ENCODE data around the gene FTO. TPM values are rescaled to one million over a fixed set of nuclear protein-coding genes. Genes with fewer than 3 reads are reported as not detected.

FTO gene
- total RNA-seq, 1 donor from 2014 or later = 110 TPM

DNA sequence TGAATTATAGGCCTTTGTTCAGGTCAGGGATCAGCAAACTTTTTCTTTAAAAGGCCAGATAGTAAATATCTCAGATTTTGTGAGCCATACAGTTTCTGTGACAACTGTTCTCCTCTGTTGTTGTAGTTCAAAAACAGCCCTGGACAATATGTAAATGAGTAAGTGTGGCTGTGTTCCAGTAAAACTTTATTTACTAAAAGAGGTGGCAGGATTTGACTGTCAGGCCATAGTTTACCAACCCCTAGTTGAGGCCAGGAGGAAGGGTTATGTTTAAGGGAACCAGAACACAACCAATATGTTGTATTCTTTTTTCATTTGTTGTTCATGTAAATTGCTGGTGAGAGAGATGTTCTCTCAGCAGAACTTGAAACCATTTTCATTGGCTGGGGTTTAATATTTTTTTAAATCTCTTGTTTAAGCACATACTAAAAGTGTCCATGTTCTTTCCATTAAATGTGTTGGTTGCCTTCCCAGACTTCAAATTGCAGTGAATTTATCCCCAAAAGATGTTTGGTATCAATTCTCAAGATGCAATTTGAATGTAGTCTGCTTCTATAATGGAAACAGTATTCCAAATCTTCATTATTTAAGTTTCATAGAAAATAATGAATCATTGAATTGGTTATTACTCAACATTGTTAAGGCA is 260.3 kb downstream of the FTO start:
- no peaks in the 10 kb centered on the region for H3K36me3 ChIP-seq
- Mint-ChIP-seq H3K4me1 (peaks cover 37% of the 10 kb centered on the region), H3K27ac (no peak overlapping the region), H3K27me3 (ENCODE audit: insufficient read depth, low read depth) (peaks cover 2% of the 10 kb centered on the region), H3K36me3 (peaks cover 2% of the 10 kb centered on the region), H3K4me3 (no peak overlapping the region), H3K9me3 (no peaks in the 10 kb centered on the region)
- H3K4me1 ChIP-seq = peaks cover 9% of the 10 kb centered on the region
- H4K20me1 ChIP-seq (ENCODE audit: low read depth) = no peaks in the 10 kb centered on the region
- H3K27ac ChIP-seq = no peak overlapping the region
- H2AFZ ChIP-seq (replicated peaks) = no peak overlapping the region
- H3K79me2 ChIP-seq (ENCODE audit: low read depth) = no peaks in the 10 kb centered on the region
- no peaks in the 10 kb centered on the region for H3K27me3 ChIP-seq
- H3K9ac ChIP-seq = no peak overlapping the region
- TF ChIP-seq, protein P1, sequence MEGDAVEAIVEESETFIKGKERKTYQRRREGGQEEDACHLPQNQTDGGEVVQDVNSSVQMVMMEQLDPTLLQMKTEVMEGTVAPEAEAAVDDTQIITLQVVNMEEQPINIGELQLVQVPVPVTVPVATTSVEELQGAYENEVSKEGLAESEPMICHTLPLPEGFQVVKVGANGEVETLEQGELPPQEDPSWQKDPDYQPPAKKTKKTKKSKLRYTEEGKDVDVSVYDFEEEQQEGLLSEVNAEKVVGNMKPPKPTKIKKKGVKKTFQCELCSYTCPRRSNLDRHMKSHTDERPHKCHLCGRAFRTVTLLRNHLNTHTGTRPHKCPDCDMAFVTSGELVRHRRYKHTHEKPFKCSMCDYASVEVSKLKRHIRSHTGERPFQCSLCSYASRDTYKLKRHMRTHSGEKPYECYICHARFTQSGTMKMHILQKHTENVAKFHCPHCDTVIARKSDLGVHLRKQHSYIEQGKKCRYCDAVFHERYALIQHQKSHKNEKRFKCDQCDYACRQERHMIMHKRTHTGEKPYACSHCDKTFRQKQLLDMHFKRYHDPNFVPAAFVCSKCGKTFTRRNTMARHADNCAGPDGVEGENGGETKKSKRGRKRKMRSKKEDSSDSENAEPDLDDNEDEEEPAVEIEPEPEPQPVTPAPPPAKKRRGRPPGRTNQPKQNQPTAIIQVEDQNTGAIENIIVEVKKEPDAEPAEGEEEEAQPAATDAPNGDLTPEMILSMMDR (IDR thresholded peaks at IDR 0.05) = no peak
- TF ChIP-seq EZH2phosphoT487 (IDR thresholded peaks at IDR 0.05) (no peak), EZH2 (IDR thresholded peaks at IDR 0.05) (no peak)
- H3K4me3 ChIP-seq = no peak overlapping the region
- H3K4me2 ChIP-seq = no peak overlapping the region
- H3K9me3 ChIP-seq (ENCODE audit: low read depth) = no peaks in the 10 kb centered on the region
- DNase-seq (ENCODE audit: low spot score) = no peak
- no peaks in the 10 kb centered on the region for H3F3A ChIP-seq (ENCODE audit: low read depth)

DNA sequence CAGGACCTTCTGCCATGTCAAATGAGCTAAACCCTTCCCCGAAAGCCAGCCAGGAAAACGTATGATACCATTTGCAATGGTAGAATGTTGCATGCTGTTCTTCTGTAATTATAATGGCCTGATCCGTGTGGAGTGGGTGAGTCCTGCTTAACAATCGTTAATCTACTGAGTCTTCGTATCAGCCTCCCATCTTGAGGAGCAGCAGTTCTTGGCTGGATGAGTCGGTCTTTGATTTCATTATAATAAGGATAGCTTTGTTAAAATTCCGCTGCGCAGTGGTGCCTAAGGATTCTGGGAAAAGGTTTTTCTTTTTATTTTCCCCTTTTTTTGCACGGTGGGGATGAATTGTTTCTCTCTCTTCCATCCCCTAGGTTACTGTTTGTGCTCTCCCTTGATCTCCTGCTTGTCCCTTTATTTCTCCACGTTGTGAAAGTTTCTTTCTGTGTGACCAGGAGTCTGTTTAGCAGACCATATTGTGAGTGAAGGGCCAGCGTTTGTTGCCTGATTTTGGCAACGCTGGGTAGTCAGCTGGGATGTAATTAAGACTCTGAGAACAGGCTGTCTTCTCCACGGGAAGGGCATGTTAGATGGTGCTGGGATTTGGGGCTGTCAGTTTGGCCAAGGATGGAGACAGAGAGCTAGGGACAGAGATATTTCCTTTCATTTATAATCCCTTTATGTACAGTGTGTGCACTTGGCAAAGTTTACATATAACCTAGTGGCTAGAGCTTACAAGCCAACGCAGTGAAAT is 263.0 kb downstream of the FTO start:
- peaks cover 31% of the 10 kb centered on the region for H3K4me1 Mint-ChIP-seq
- H3K27ac Mint-ChIP-seq = peak overlapping the region; percentile 2
- Histone ChIP-seq H3K36me3 (no peaks in the 10 kb centered on the region), H2AFZ (replicated peaks) (no peak overlapping the region), H3K4me2 (no peak overlapping the region), H3K4me3 (no peak overlapping the region), H3K9me3 (ENCODE audit: low read depth) (no peaks in the 10 kb centered on the region), H3K27me3 (no peaks in the 10 kb centered on the region), H3K9ac (no peak overlapping the region), H3K4me1 (peaks cover 6% of the 10 kb centered on the region), H3K79me2 (ENCODE audit: low read depth) (no peaks in the 10 kb centered on the region), H3F3A (ENCODE audit: low read depth) (no peaks in the 10 kb centered on the region), H4K20me1 (ENCODE audit: low read depth) (no peaks in the 10 kb centered on the region), H3K27ac (peak overlapping the region; percentile 56)
- TF ChIP-seq, protein P1 (IDR thresholded peaks at IDR 0.05) = no peak
- TF ChIP-seq EZH2phosphoT487 (IDR thresholded peaks at IDR 0.05) (no peak), EZH2 (IDR thresholded peaks at IDR 0.05) (no peak)
- no peak overlapping the region for H3K4me3 Mint-ChIP-seq
- no peaks in the 10 kb centered on the region for H3K9me3 Mint-ChIP-seq
- peaks cover 2% of the 10 kb centered on the region for H3K27me3 Mint-ChIP-seq (ENCODE audit: insufficient read depth, low read depth)
- peaks cover 2% of the 10 kb centered on the region for H3K36me3 Mint-ChIP-seq
- DNase-seq (ENCODE audit: low spot score) = no peak

DNA sequence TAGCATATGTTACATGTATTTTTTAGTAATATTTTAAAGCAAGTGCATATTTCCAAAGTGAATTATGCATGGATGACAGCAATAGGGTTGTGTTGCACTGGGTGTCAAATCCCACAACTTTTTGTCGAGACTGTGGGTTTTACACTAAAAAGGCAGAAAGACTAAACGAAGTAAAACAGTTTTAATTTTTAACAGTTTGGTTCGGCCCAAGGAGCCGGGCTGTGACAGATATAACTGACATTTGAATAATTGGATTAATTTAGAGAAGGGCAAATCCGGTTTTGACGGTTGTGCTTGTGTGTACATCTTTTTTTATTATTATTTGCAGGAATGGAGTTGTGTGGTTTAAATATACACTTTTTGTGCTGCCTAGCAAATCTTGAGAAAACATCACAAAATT is 263.6 kb downstream of the FTO start:
- Mint-ChIP-seq H3K9me3 (no peaks in the 10 kb centered on the region), H3K36me3 (peaks cover 2% of the 10 kb centered on the region), H3K4me3 (no peak overlapping the region), H3K27ac (no peak overlapping the region), H3K27me3 (ENCODE audit: insufficient read depth, low read depth) (peaks cover 2% of the 10 kb centered on the region), H3K4me1 (peaks cover 29% of the 10 kb centered on the region)
- H3K27ac ChIP-seq = no peak overlapping the region
- no peaks in the 10 kb centered on the region for H4K20me1 ChIP-seq (ENCODE audit: low read depth)
- H3K4me2 ChIP-seq = no peak overlapping the region
- H3K4me3 ChIP-seq = no peak overlapping the region
- no peaks in the 10 kb centered on the region for H3K79me2 ChIP-seq (ENCODE audit: low read depth)
- no peaks in the 10 kb centered on the region for H3F3A ChIP-seq (ENCODE audit: low read depth)
- DNase-seq (ENCODE audit: low spot score) = no peak
- no peaks in the 10 kb centered on the region for H3K9me3 ChIP-seq (ENCODE audit: low read depth)
- no peaks in the 10 kb centered on the region for H3K27me3 ChIP-seq
- peaks cover 6% of the 10 kb centered on the region for H3K4me1 ChIP-seq
- TF ChIP-seq EZH2phosphoT487 (IDR thresholded peaks at IDR 0.05) (no peak), EZH2 (IDR thresholded peaks at IDR 0.05) (no peak)
- TF ChIP-seq, protein P1 (IDR thresholded peaks at IDR 0.05) = no peak
- no peak overlapping the region for H3K9ac ChIP-seq
- H2AFZ ChIP-seq (replicated peaks) = no peak overlapping the region
- H3K36me3 ChIP-seq = no peaks in the 10 kb centered on the region
